MM.1S (cell line): ENCODE data around the gene KIF9.
"Not testable (repeated sequence)": the region's sequence is repeated elsewhere in the genome, so short reads cannot be mapped to it uniquely, and the experiment has no call there.

ENCODE experiments used
- DNase-seq: peaks from one replicate; pipeline ENCODE4 v3.0.0-alpha.2; 2015
- H2AFZ ChIP-seq: fragments of 300-600 bp; sonication (generic); 2 replicates; pipeline ENCODE4 v1.6.0; 2016; ENCODE audit warnings: antibody characterized with exemption, low read length
- H3F3A ChIP-seq: fragments of 300-600 bp; sonication (generic); 2 replicates; pipeline ENCODE4 v1.6.1; 2016; ENCODE audit warnings: mild to moderate bottlenecking, antibody characterized with exemption, low read length, moderate library complexity, mixed read lengths; ENCODE audit not compliant: insufficient read depth
- H3K27ac ChIP-seq: fragments of 300-600 bp; sonication (generic); 2 replicates; pipeline ENCODE4 v1.5.1; 2016; ENCODE audit warnings: mild to moderate bottlenecking, low read length
- H3K27me3 ChIP-seq: fragments of 300-600 bp; sonication (generic); replicated peaks from 2 replicates; pipeline ENCODE4 v1.6.0; 2016; ENCODE audit warnings: low read length; ENCODE audit not compliant: insufficient read depth
- H3K36me3 ChIP-seq: fragments of 300-600 bp; sonication (generic); replicated peaks from 2 replicates; pipeline ENCODE4 v1.6.1; 2016; ENCODE audit warnings: mild to moderate bottlenecking, low read length, mixed read lengths; ENCODE audit not compliant: insufficient read depth
- H3K4me1 ChIP-seq: fragments of 300-600 bp; sonication (generic); 2 replicates; pipeline ENCODE4 v1.6.1; 2016; ENCODE audit warnings: low read length, mixed read lengths
- H3K4me2 ChIP-seq: fragments of 300-600 bp; sonication (generic); 2 replicates; pipeline ENCODE4 v1.6.0; 2016; ENCODE audit warnings: low read depth, low read length
- H3K4me3 ChIP-seq: fragments of 300-600 bp; sonication (generic); 2 replicates; pipeline ENCODE4 v1.5.1; 2016; ENCODE audit warnings: low read length, mixed read lengths
- H3K79me2 ChIP-seq: fragments of 300-600 bp; sonication (generic); 2 replicates; pipeline ENCODE4 v1.6.1; 2016; ENCODE audit warnings: mixed run types, low read length, mixed read lengths
- H3K9ac ChIP-seq: fragments of 300-600 bp; sonication (generic); 2 replicates; pipeline ENCODE4 v1.6.1; 2016; ENCODE audit warnings: low read length, mixed read lengths
- H3K9me2 ChIP-seq: fragments of 300-600 bp; sonication (generic); replicated peaks from 2 replicates; pipeline ENCODE4 v1.6.1; 2016; ENCODE audit warnings: mild to moderate bottlenecking, low read length, mixed read lengths; ENCODE audit not compliant: insufficient read depth
- H3K9me3 ChIP-seq: fragments of 300-600 bp; sonication (generic); replicated peaks from 2 replicates; pipeline ENCODE4 v1.6.1; 2016; ENCODE audit warnings: mild to moderate bottlenecking, low read length, mixed read lengths; ENCODE audit not compliant: insufficient read depth
- H4K20me1 ChIP-seq: fragments of 300-600 bp; sonication (generic); 2 replicates; pipeline ENCODE4 v1.6.1; 2016; ENCODE audit warnings: mild to moderate bottlenecking, low read length, moderate library complexity, mixed read lengths; ENCODE audit not compliant: insufficient read depth
- EZH2 ChIP-seq: fragments of 300-600 bp; sonication (generic); optimal IDR thresholded peaks from 2 replicates; pipeline ENCODE3; 2017; ENCODE audit warnings: low read depth, mild to moderate bottlenecking, antibody characterized with exemption, low read length, mixed read lengths
- EZH2phosphoT487 ChIP-seq: fragments of 300-600 bp; sonication (generic); IDR thresholded peaks from 2 replicates; pipeline ENCODE4 v1.6.1; 2018; ENCODE audit warnings: antibody characterized with exemption, low read length
- TF ChIP-seq, protein P1 (sequence below): fragments of 300-600 bp; sonication (generic); IDR thresholded peaks from 2 replicates; pipeline ENCODE4 v1.5.1; 2016; ENCODE audit warnings: antibody characterized with exemption, low read length, mixed read lengths

The KIF9 gene

DNA sequence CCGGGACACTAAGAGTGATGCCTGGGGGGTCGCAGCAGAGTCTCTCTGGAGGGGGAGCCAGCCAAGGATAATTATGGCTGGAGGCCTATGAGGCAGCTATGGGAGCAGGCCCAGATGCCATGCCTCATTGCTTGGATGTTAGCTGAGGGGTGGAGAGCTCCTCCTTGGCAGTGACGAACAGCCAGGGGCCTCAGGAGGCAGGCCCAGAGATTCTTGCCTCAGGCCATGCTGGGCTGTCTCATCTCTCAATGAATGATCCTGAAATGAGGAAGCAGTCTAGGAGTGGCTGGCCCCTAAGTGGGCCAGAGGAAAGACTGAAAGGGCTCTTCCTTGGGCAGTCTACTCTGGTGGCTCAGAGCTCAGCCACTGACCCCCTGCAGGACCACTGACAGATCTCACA lies 21.3 kb downstream of the KIF9 start:
- no peaks in the 10 kb centered on the region for H3K36me3 ChIP-seq
- no peaks in the 10 kb centered on the region for H4K20me1 ChIP-seq
- no peak overlapping the region for H3K4me2 ChIP-seq
- no peaks in the 10 kb centered on the region for H3K4me1 ChIP-seq
- H3F3A ChIP-seq, result no peaks in the 10 kb centered on the region
- no peak for DNase-seq
- H2AFZ ChIP-seq, result no peak overlapping the region
- no peaks in the 10 kb centered on the region for H3K27me3 ChIP-seq
- H3K9ac ChIP-seq, result no peak overlapping the region
- no peak overlapping the region for H3K27ac ChIP-seq
- TF ChIP-seq EZH2 (no peak), EZH2phosphoT487 (no peak)
- TF ChIP-seq, protein P1, sequence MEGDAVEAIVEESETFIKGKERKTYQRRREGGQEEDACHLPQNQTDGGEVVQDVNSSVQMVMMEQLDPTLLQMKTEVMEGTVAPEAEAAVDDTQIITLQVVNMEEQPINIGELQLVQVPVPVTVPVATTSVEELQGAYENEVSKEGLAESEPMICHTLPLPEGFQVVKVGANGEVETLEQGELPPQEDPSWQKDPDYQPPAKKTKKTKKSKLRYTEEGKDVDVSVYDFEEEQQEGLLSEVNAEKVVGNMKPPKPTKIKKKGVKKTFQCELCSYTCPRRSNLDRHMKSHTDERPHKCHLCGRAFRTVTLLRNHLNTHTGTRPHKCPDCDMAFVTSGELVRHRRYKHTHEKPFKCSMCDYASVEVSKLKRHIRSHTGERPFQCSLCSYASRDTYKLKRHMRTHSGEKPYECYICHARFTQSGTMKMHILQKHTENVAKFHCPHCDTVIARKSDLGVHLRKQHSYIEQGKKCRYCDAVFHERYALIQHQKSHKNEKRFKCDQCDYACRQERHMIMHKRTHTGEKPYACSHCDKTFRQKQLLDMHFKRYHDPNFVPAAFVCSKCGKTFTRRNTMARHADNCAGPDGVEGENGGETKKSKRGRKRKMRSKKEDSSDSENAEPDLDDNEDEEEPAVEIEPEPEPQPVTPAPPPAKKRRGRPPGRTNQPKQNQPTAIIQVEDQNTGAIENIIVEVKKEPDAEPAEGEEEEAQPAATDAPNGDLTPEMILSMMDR, result no peak
- H3K9me3 ChIP-seq, result no peaks in the 10 kb centered on the region
- no peaks in the 10 kb centered on the region for H3K9me2 ChIP-seq
- H3K4me3 ChIP-seq, result no peak overlapping the region
- H3K79me2 ChIP-seq, result no peaks in the 10 kb centered on the region

DNA sequence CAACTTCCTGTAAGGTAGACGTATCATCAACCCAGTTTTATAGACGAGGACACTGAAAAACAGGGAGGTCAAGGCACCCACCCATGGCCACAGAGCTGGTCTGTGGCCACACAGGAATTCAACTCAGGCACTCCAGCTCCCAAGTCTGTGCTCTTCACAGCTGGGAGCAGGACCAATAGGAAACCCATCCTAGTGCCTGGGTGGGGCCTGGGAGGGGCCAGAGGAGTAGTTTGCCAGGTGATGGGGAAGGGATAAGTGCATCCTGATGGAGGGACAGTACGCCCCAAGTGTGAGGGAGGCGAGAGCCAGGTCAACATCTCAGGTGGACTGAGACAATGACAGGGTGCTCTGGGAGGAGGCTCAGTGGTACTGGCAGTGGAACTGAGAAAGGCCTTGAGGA lies 22.0 kb downstream of the KIF9 start:
- Histone ChIP-seq H3K9ac (no peak overlapping the region), H3F3A (no peaks in the 10 kb centered on the region), H3K27ac (no peak overlapping the region), H3K9me2 (no peaks in the 10 kb centered on the region), H2AFZ (no peak overlapping the region), H3K27me3 (no peaks in the 10 kb centered on the region), H3K4me1 (no peaks in the 10 kb centered on the region), H3K79me2 (no peaks in the 10 kb centered on the region), H3K9me3 (no peaks in the 10 kb centered on the region), H4K20me1 (no peaks in the 10 kb centered on the region), H3K4me3 (no peak overlapping the region), H3K4me2 (no peak overlapping the region), H3K36me3 (no peaks in the 10 kb centered on the region)
- TF ChIP-seq, protein P1, result no peak
- TF ChIP-seq EZH2 (no peak), EZH2phosphoT487 (no peak)
- DNase-seq, result no peak

DNA sequence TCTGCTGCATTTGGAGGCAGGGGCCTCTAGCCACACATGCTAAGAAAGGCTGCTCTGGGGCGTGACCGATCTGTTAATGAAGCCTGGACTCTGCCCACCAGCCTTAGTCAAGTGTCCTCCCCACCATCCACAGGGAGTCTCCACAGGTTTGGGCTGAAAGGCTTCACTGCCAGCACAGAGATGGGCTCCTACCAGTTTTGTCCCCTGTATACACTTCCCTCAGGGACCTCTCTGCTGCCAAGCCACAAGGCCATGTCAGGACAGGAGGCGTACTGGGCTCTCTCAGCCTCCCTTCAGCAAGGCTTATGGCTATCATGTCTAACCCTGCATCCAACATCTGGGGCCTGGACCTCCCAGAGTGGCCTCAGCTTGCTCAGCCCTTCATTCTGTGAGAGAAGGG lies 23.5 kb downstream of the KIF9 start:
- Histone ChIP-seq H3K36me3 (no peaks in the 10 kb centered on the region), H3K79me2 (no peaks in the 10 kb centered on the region), H3F3A (no peaks in the 10 kb centered on the region), H4K20me1 (no peaks in the 10 kb centered on the region), H2AFZ (no peak overlapping the region), H3K9me3 (no peaks in the 10 kb centered on the region), H3K27me3 (no peaks in the 10 kb centered on the region), H3K9me2 (no peaks in the 10 kb centered on the region), H3K4me1 (no peaks in the 10 kb centered on the region), H3K4me3 (no peak overlapping the region), H3K27ac (no peak overlapping the region), H3K9ac (no peak overlapping the region), H3K4me2 (no peak overlapping the region)
- TF ChIP-seq EZH2 (no peak), EZH2phosphoT487 (no peak)
- TF ChIP-seq, protein P1, result no peak
- no peak for DNase-seq

DNA sequence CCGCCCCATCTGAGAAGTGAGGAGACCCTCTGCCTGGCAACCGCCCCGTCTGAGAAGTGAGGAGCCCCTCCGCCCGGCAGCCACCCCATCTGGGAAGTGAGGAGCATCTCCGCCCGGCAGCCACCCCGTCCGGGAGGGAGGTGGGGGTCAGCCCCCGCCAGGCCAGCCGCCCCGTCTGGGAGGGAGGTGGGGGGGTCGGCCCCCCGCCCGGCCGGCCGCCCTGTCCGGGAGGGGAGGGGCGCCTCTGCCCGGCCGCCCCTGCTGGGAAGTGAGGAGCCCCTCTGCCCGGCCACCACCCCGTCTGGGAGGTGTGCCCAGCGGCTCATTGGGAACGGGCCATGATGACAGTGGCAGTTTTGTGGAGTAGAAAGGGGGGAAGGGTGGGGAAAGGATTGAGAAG lies 26.3 kb downstream of the KIF9 start:
- H3K36me3 ChIP-seq, H3K4me2 ChIP-seq, H3K9me2 ChIP-seq, H3K27me3 ChIP-seq, H3K27ac ChIP-seq, H3K9me3 ChIP-seq, H4K20me1 ChIP-seq, H3K9ac ChIP-seq, H2AFZ ChIP-seq, H3K79me2 ChIP-seq, DNase-seq, H3F3A ChIP-seq, H3K4me3 ChIP-seq, H3K4me1 ChIP-seq: not testable (repeated sequence)
